Liver (tissue), 9 donors: Measurements from ENCODE around the gene PYGB. TPM values are rescaled to one million over a fixed set of nuclear protein-coding genes. Genes with fewer than 3 reads are reported as not detected.

Source experiments
- DNase-seq: peaks from one replicate; pipeline ENCODE4 v3.0.0-alpha.2; 2017; ENCODE audit warnings: low spot score
- H3K27ac ChIP-seq, 2 donors: one replicate each; pipeline ENCODE4 v1.7.0; 2013; ENCODE audit warnings: inconsistent platforms in 2 of 2, low read length in 2 of 2, control low read depth in 1 of 2, low read depth in 1 of 2, mild to moderate bottlenecking in 1 of 2
- H3K27me3 ChIP-seq, 4 donors: one replicate each; pipeline versions ENCODE4 v1.6.1 to v1.7.0; 2013; ENCODE audit warnings: low read length in 3 of 4, inconsistent platforms in 1 of 4, mild to moderate bottlenecking in 1 of 4, moderate library complexity in 1 of 4; ENCODE audit not compliant: control insufficient read depth in 4 of 4, insufficient read depth in 4 of 4
- H3K36me3 ChIP-seq, 4 donors: one replicate each; pipeline versions ENCODE4 v1.6.1 to v1.7.0; 2013; ENCODE audit warnings: low read length in 3 of 4, mild to moderate bottlenecking in 3 of 4, low read depth in 1 of 4, moderate library complexity in 1 of 4; ENCODE audit not compliant: control insufficient read depth in 4 of 4, insufficient read depth in 3 of 4
- H3K4me1 ChIP-seq, 4 donors: one replicate each; pipeline versions ENCODE4 v1.6.1 to v1.7.0; 2013; ENCODE audit warnings: low read length in 3 of 4, mild to moderate bottlenecking in 3 of 4, moderate library complexity in 1 of 4; ENCODE audit not compliant: control insufficient read depth in 4 of 4, insufficient read depth in 4 of 4
- H3K4me3 ChIP-seq, 3 donors: one replicate each; pipeline versions ENCODE4 v1.6.1 to v1.7.0; 2013; ENCODE audit warnings: low read length in 3 of 3, control low read depth in 1 of 3, low read depth in 1 of 3, mild to moderate bottlenecking in 1 of 3
- H3K9ac ChIP-seq, 2 donors: one replicate each; pipeline ENCODE4 v1.7.0; 2013; ENCODE audit warnings: low read length in 2 of 2, mild to moderate bottlenecking in 2 of 2, moderate library complexity in 2 of 2, control low read depth in 1 of 2, low read depth in 1 of 2
- H3K9me3 ChIP-seq, 4 donors: one replicate each; pipeline versions ENCODE4 v1.6.1 to v1.7.0; 2013; ENCODE audit warnings: low read length in 3 of 4; ENCODE audit not compliant: control insufficient read depth in 4 of 4
- CTCF ChIP-seq: fragments of 150-350 bp; IDR thresholded peaks from 2 replicates; pipeline ENCODE4 v1.5.1; 2017; ENCODE audit warnings: improper control_type of control experiment, low read depth, low read length; ENCODE audit not compliant: missing input control
- EGR1 ChIP-seq, 2 donors: IDR thresholded peaks; 2 replicates each; pipeline ENCODE4 v1.6.1; 2016 to 2018; ENCODE audit warnings: antibody characterized with exemption in 2 of 2, low read depth in 2 of 2
- FOXA1 ChIP-seq: IDR thresholded peaks from 2 replicates; pipeline ENCODE4 v1.6.1; 2016; ENCODE audit warnings: antibody characterized with exemption
- FOXA2 ChIP-seq: IDR thresholded peaks from 2 replicates; pipeline ENCODE4 v1.6.1; 2016; ENCODE audit warnings: antibody characterized with exemption
- GABPA ChIP-seq, 2 donors: IDR thresholded peaks in 1 of 2; conservative IDR thresholded peaks in 1 of 2; 2 replicates each; pipeline ENCODE4 v1.6.1; 2016; ENCODE audit warnings: antibody characterized with exemption in 2 of 2, mild to moderate bottlenecking in 1 of 2, moderate library complexity in 1 of 2
- HNF4A ChIP-seq, 2 donors: conservative IDR thresholded peaks; 2 replicates each; pipeline ENCODE4 v1.6.1; 2016; ENCODE audit warnings: antibody characterized with exemption in 2 of 2, mild to moderate bottlenecking in 2 of 2
- HNF4G ChIP-seq: IDR thresholded peaks from 2 replicates; pipeline ENCODE4 v1.6.1; 2016; ENCODE audit warnings: antibody characterized with exemption
- JUND ChIP-seq, 2 donors: IDR thresholded peaks; 2 replicates each; pipeline ENCODE4 v1.6.1; 2016; ENCODE audit warnings: antibody characterized with exemption in 2 of 2
- MAX ChIP-seq: IDR thresholded peaks from 2 replicates; pipeline ENCODE4 v1.6.1; 2016; ENCODE audit warnings: antibody characterized with exemption
- NR2F2 ChIP-seq: IDR thresholded peaks from 2 replicates; pipeline ENCODE4 v1.6.1; 2016; ENCODE audit warnings: antibody characterized with exemption
- RAD21 ChIP-seq, 2 donors: IDR thresholded peaks; 2 replicates each; pipeline ENCODE4 v1.6.1; 2016; ENCODE audit warnings: antibody characterized with exemption in 2 of 2, mild to moderate bottlenecking in 2 of 2
- SP1 ChIP-seq: IDR thresholded peaks from 2 replicates; pipeline ENCODE4 v1.6.1; 2018; ENCODE audit warnings: antibody characterized with exemption, mild to moderate bottlenecking
- TAF1 ChIP-seq: conservative IDR thresholded peaks from 2 replicates; pipeline ENCODE4 v1.6.1; 2016; ENCODE audit warnings: antibody characterized with exemption, mild to moderate bottlenecking
- YY1 ChIP-seq: IDR thresholded peaks from 2 replicates; pipeline ENCODE4 v1.6.1; 2016; ENCODE audit warnings: antibody characterized with exemption, mild to moderate bottlenecking
- WGBS: extraction: QIAGEN DNeasy Blood & Tissue Kit; methylation state at CpG from one replicate; pipeline ENCODE4 v1.1.7; 2013; 5-methylcytosine and 5-hydroxymethylcytosine counted together
- polyA plus RNA-seq, 2 donors: library from polyadenylated mRNA; stranded (reverse) in 1 of 2; unstranded in 1 of 2; fragments of 200-250 nt in 1 of 2; fragments of >200 nt in 1 of 2; fragmentation: Nextera tagmentation in 1 of 2; extraction: Ambion mirVana in 1 of 2; gene quantifications; one replicate each; pipeline versions ENCODE4 v1.2.1 to v1.2.3, GENCODE V29; 2013 to 2015
- total RNA-seq, 2 donors: library from RNA; depleted of rRNA; stranded (reverse); fragments of >200 nt; gene quantifications; one replicate each; pipeline ENCODE4 v1.2.3, GENCODE V29; 2014
- TF ChIP-seq, protein P1 (sequence below): IDR thresholded peaks from 2 replicates; pipeline ENCODE4 v1.6.1; 2016; ENCODE audit warnings: antibody characterized with exemption
- TF ChIP-seq, protein P2 (sequence below): IDR thresholded peaks from 2 replicates; pipeline ENCODE4 v1.6.1; 2016; ENCODE audit warnings: antibody characterized with exemption, mild to moderate bottlenecking
- donor health status: healthy.
- donor health status: healthy.
- donor health status: healthy.
- donor health status: healthy.
- donor health status: healthy.

The PYGB gene
- total and polyA plus RNA-seq, 4 donors: 3.6 to 11.7 (median 9.8) TPM

- no peak for DNase-seq
- Histone ChIP-seq H3K4me3 (no peak overlapping the region), H3K27ac (no peak overlapping the region), H3K36me3 (peaks cover 0 to 27% (median 5%) of the 10 kb centered on the region in 4 donors), H3K9ac (no peak overlapping the region), H3K4me1 (peaks cover 0 to 7% (median 3%) of the 10 kb centered on the region in 4 donors), H3K9me3 (no peaks in the 10 kb centered on the region), H3K27me3 (no peaks in the 10 kb centered on the region)
- WGBS: 97% methylated on average over 20 of the region's 20 CpGs
- TF ChIP-seq TAF1: no peak
- no peak for TF ChIP-seq SP1
- no peak for TF ChIP-seq RAD21 (IDR thresholded peaks at IDR 0.05)
Observed at GRCh38 chr20:25275813-25276532, 28.1 kb downstream of the PYGB start.

- WGBS: 96% methylated on average over 24 of the region's 24 CpGs
- no peaks in the 10 kb centered on the region for H3K9me3 ChIP-seq
- DNase-seq: no peak
- no peak overlapping the region for H3K27ac ChIP-seq
- TF ChIP-seq CTCF: no peak
- TF ChIP-seq, protein P1, sequence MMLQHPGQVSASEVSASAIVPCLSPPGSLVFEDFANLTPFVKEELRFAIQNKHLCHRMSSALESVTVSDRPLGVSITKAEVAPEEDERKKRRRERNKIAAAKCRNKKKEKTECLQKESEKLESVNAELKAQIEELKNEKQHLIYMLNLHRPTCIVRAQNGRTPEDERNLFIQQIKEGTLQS: no peak
- no peak for TF ChIP-seq JUND (IDR thresholded peaks at IDR 0.05)
- no peak for TF ChIP-seq SP1
- peaks cover 0 to 23% (median 5%) of the 10 kb centered on the region in 4 donors for H3K36me3 ChIP-seq
- no peak overlapping the region for H3K4me3 ChIP-seq
- peaks cover 0 to 7% (median 3%) of the 10 kb centered on the region in 4 donors for H3K4me1 ChIP-seq
- no peak overlapping the region for H3K9ac ChIP-seq
- no peaks in the 10 kb centered on the region for H3K27me3 ChIP-seq
Observed at GRCh38 chr20:25276533-25277050, 28.7 kb downstream of the PYGB start.

- no peak overlapping the region for H3K9ac ChIP-seq
- H3K27ac ChIP-seq: no peak overlapping the region
- DNase-seq: no peak
- H3K4me3 ChIP-seq: no peak overlapping the region
- peaks cover 0 to 17% (median 2%) of the 10 kb centered on the region in 4 donors for H3K36me3 ChIP-seq
- H3K9me3 ChIP-seq: no peaks in the 10 kb centered on the region
- H3K27me3 ChIP-seq: no peaks in the 10 kb centered on the region
- peaks cover 0 to 7% (median 3%) of the 10 kb centered on the region in 4 donors for H3K4me1 ChIP-seq
- 95% methylated on average over 24 of the region's 24 CpGs for WGBS
- no peak for TF ChIP-seq CTCF
- no peak for TF ChIP-seq GABPA (IDR thresholded peaks at IDR 0.05 in 1 of 2, conservative IDR thresholded peaks at IDR 0.05 in 1 of 2)
- TF ChIP-seq HNF4G: no peak
- no peak for TF ChIP-seq YY1
- TF ChIP-seq, protein P1: no peak
- TF ChIP-seq, protein P2, sequence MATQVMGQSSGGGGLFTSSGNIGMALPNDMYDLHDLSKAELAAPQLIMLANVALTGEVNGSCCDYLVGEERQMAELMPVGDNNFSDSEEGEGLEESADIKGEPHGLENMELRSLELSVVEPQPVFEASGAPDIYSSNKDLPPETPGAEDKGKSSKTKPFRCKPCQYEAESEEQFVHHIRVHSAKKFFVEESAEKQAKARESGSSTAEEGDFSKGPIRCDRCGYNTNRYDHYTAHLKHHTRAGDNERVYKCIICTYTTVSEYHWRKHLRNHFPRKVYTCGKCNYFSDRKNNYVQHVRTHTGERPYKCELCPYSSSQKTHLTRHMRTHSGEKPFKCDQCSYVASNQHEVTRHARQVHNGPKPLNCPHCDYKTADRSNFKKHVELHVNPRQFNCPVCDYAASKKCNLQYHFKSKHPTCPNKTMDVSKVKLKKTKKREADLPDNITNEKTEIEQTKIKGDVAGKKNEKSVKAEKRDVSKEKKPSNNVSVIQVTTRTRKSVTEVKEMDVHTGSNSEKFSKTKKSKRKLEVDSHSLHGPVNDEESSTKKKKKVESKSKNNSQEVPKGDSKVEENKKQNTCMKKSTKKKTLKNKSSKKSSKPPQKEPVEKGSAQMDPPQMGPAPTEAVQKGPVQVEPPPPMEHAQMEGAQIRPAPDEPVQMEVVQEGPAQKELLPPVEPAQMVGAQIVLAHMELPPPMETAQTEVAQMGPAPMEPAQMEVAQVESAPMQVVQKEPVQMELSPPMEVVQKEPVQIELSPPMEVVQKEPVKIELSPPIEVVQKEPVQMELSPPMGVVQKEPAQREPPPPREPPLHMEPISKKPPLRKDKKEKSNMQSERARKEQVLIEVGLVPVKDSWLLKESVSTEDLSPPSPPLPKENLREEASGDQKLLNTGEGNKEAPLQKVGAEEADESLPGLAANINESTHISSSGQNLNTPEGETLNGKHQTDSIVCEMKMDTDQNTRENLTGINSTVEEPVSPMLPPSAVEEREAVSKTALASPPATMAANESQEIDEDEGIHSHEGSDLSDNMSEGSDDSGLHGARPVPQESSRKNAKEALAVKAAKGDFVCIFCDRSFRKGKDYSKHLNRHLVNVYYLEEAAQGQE: no peak
- no peak for TF ChIP-seq HNF4A (conservative IDR thresholded peaks at IDR 0.05)
- no peak for TF ChIP-seq JUND (IDR thresholded peaks at IDR 0.05)
- TF ChIP-seq FOXA2: no peak
- no peak for TF ChIP-seq MAX
- TF ChIP-seq SP1: no peak
- no peak for TF ChIP-seq NR2F2
- no peak for TF ChIP-seq FOXA1
- no peak for TF ChIP-seq RAD21 (IDR thresholded peaks at IDR 0.05)
- no peak for TF ChIP-seq TAF1
- no peak for TF ChIP-seq EGR1 (IDR thresholded peaks at IDR 0.05; ENCODE audit: low read depth in 2 of 2)
Observed at GRCh38 chr20:25277051-25277801, 29.3 kb downstream of the PYGB start.
